ENCODE results near the gene NABP2. TPM values are rescaled to one million over a fixed set of nuclear protein-coding genes. Genes with fewer than 3 reads are reported as not detected.
A peak's percentile ranks its signal among the peaks of the same experiment; 100 is the strongest.
"Not testable (repeated sequence)": the region's sequence is repeated elsewhere in the genome, so short reads cannot be mapped to it uniquely, and the experiment has no call there.

Gene NABP2
- total RNA-seq, 1 donor, result 21.0 TPM

DNA sequence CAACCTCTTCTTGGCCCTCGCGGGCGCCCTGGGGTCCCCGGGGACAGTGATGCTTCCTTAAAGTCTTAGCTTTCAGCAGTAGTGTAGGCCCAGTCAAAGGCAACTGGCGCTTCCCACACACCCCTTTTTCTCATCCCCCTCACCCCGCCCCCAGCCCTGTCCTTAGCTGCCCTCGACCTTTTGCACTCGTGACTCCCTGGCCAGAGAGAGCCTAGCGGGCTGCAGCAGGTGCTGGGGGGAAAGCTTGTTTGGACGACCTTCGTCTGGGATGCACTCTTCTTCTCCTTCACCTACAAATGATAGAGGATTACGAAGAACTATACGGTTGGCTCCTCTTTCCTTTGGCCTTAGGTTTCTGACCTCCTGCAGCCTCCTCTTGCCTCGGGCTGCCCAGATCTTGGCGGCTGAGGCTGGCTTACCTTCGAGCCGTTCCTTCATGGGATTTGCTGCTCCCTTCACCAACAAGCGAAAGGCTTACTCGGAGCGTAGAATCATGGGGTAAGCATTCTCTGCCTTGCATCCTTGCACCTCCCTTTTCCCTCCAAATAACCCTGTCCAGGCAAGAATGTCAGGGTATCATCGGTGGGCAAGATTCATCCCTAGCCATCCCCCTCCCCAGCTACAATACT, 43.4 kb downstream of the NABP2 start:
- DNase-seq (ENCODE audit: low read depth in 2 of 3, low spot score in 2 of 3), result no peak

DNA sequence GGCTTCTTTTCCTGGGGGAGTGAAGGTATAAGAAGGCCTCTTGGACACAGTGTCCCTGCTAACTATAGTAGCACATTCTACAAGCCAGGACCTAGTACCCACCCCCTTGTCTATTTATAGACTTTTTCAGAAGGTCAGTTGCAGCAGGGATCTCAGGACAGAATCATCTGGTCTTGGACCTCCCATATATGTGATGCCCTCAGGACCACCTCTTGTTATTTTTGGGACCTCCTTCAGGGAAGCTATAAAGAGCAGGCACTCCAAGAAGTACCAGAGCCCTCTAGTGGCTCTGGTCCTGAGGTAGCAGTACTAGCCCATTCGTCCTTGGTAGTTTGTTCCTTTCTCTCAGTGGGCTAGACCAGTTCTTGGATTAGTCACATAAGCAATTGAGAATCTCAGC, 46.9 kb downstream of the NABP2 start:
- DNase-seq (ENCODE audit: low read depth in 2 of 3, low spot score in 2 of 3), result peak in 1 of 3 donors; percentile 36

DNA sequence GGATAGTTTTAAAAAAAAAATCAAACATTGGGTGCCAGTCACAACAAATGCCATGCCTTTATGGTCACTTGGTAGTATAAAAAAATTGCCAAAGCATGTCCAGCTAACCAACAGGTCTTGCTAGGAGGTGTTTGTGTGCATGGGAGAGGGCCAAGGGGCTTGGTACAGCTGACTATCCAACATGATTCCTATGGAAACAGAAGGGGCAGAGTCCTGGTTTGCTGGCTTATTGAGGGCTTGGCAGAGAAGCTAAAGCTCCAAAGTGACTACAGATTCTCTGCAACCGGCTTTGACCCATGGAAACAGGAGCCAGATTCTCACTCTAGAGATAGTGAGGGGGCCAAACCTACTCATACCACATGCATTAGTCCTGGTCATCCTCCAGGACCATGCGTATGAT, 48.3 kb downstream of the NABP2 start:
- DNase-seq (ENCODE audit: low read depth in 2 of 3, low spot score in 2 of 3), result not testable (repeated sequence)

DNA sequence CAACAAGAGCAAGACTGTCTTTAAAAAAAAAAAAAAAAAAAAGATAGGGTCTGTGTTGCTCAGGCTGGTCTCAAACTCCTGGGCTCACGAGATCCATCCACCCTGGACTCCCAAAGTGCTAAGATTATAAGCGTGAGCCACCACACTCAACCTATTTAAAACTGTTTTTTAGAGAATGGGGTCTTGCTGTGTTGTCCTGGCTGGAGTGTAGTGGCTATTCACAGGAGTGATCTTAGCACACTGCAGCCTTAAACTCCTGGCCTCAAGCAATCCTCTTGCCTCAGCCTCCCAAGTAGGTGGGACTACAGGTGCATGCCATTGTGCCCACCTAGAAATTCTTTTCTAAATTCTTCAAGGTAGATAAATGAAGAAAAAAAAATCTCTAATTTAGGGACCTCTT, 50.2 kb downstream of the NABP2 start:
- no peak for DNase-seq (ENCODE audit: low read depth in 2 of 3, low spot score in 2 of 3)

DNA sequence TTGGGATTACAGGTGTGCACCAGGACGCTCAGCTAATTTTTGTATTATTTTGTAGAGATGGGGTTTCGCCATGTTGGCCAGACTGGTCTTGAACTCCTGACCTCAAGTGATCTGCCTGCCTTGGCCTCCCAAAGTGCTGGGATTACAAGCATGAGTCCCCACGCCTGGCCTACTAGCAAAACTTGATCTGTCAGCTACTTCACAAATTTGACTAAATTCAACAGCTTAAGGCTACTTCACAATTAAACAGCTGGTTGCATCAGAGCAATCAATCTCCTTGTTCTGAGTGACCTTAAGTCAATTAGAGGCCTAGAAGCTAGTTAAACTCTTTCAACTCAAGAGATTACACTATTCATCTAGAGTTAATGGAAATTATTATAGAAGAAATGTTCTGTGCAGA, 54.8 kb downstream of the NABP2 start:
- DNase-seq (ENCODE audit: low read depth in 2 of 3, low spot score in 2 of 3), result no peak

Other genes starting within 250 kb of the NABP2 start
- gene SUOX, start 227.1 kb upstream of the NABP2 start, total RNA-seq, result 47.1 TPM
- 5.4 TPM for gene IKZF4, start 203.3 kb upstream of the NABP2 start, total RNA-seq
- gene RPS26, start 182.4 kb upstream of the NABP2 start, total RNA-seq, result 168 TPM
- gene ERBB3, start 144.2 kb upstream of the NABP2 start, total RNA-seq, result 0.27 TPM
- gene PA2G4, start 119.8 kb upstream of the NABP2 start, total RNA-seq, result 113 TPM
- 3,883 TPM for gene RPL41, start 107.7 kb upstream of the NABP2 start, total RNA-seq
- 10.2 TPM for gene ZC3H10, start 106.1 kb upstream of the NABP2 start, total RNA-seq
- gene ESYT1, start 96.1 kb upstream of the NABP2 start, total RNA-seq, result 254 TPM
- gene MYL6B, start 71.8 kb upstream of the NABP2 start, total RNA-seq, result 47.1 TPM
- 563 TPM for gene MYL6, start 66.0 kb upstream of the NABP2 start, total RNA-seq
- 72.4 TPM for gene SMARCC2, start 34.9 kb upstream of the NABP2 start, total RNA-seq
- 205 TPM for gene RNF41, start 2.4 kb upstream of the NABP2 start, total RNA-seq
- 0.54 TPM for gene SLC39A5, start 5.7 kb downstream of the NABP2 start, total RNA-seq
- 22.9 TPM for gene ANKRD52, start 34.0 kb downstream of the NABP2 start, total RNA-seq
- 17.2 TPM for gene COQ10A, start 42.6 kb downstream of the NABP2 start, total RNA-seq
- 106 TPM for gene CS, start 76.0 kb downstream of the NABP2 start, total RNA-seq
- 48.2 TPM for gene CNPY2, start 91.6 kb downstream of the NABP2 start, total RNA-seq
- 61.1 TPM for gene PAN2, start 109.7 kb downstream of the NABP2 start, total RNA-seq
- 0.81 TPM for gene IL23A, start 114.5 kb downstream of the NABP2 start, total RNA-seq
- gene STAT2, start 135.8 kb downstream of the NABP2 start, total RNA-seq, result 146 TPM
- not detected for gene APOF, start 138.5 kb downstream of the NABP2 start, total RNA-seq
- gene TIMELESS, start 225.1 kb downstream of the NABP2 start, total RNA-seq, result 6.7 TPM
- under 0.01 TPM for gene MIP, start 230.3 kb downstream of the NABP2 start, total RNA-seq
- gene SPRYD4, start 244.2 kb downstream of the NABP2 start, total RNA-seq, result 4.0 TPM